ENCODE data around the gene ANK3. TPM values are rescaled to one million over a fixed set of nuclear protein-coding genes. Genes with fewer than 3 reads are reported as not detected.
A peak's percentile ranks its signal among the peaks of the same experiment; 100 is the strongest.

The ANK3 gene
- total RNA-seq, 4 donors from 2014 or later: 34.8 to 91.3 (median 56.7) TPM

DNA sequence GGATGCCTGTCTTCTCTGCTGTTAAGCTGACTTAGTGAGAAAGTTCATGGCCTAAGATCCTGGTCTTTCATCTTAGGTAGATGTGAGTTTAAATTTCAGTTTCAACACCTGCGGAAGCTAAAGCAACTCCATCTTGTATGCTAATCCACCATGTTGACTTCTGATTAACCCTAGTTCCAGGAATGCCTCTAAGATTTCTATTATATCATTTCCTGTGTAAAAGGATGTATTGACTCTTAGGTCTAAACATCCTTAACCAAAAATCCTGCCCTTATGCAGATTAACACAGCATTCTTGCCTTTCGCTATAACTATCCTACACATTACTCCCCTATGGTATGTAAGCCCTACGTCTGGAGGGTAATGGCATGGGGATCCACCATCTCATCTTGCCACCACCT is 388.9 kb downstream of the ANK3 start:
- intact Hi-C loops (cut with DNase I; ENCODE audit: low total_unique reads): no loop called here
- Histone ChIP-seq H3K27ac (no peak overlapping the region), H3K4me1 (peaks cover 0 to 2% of the 10 kb centered on the region in 2 donors), H3K27me3 (no peaks in the 10 kb centered on the region), H3K4me3 (no peak overlapping the region), H3K36me3 (no peaks in the 10 kb centered on the region), H3K9me3 (no peaks in the 10 kb centered on the region)
- no peak for DNase-seq
- TF ChIP-seq POLR2A (IDR thresholded peaks at IDR 0.05): no peak
- TF ChIP-seq, protein P1, sequence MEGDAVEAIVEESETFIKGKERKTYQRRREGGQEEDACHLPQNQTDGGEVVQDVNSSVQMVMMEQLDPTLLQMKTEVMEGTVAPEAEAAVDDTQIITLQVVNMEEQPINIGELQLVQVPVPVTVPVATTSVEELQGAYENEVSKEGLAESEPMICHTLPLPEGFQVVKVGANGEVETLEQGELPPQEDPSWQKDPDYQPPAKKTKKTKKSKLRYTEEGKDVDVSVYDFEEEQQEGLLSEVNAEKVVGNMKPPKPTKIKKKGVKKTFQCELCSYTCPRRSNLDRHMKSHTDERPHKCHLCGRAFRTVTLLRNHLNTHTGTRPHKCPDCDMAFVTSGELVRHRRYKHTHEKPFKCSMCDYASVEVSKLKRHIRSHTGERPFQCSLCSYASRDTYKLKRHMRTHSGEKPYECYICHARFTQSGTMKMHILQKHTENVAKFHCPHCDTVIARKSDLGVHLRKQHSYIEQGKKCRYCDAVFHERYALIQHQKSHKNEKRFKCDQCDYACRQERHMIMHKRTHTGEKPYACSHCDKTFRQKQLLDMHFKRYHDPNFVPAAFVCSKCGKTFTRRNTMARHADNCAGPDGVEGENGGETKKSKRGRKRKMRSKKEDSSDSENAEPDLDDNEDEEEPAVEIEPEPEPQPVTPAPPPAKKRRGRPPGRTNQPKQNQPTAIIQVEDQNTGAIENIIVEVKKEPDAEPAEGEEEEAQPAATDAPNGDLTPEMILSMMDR (IDR thresholded peaks at IDR 0.05): no peak

- H3K4me3 ChIP-seq: no peak overlapping the region
Observed at GRCh38 chr10:59997827-59998525, 391.7 kb downstream of the ANK3 start.

GRCh38 chr10:59995862-59996261 is 393.8 kb downstream of the ANK3 start:
- TF ChIP-seq, protein P1 (IDR thresholded peaks at IDR 0.05): no peak
- no peak for TF ChIP-seq POLR2A (IDR thresholded peaks at IDR 0.05)
- Histone ChIP-seq H3K36me3 (no peaks in the 10 kb centered on the region), H3K27me3 (no peaks in the 10 kb centered on the region), H3K9me3 (no peaks in the 10 kb centered on the region), H3K4me1 (peaks cover 0 to 3% of the 10 kb centered on the region in 2 donors), H3K27ac (peak overlapping the region in 1 of 2 donors; percentile 3), H3K4me3 (no peak overlapping the region)
- no peak for DNase-seq
- intact Hi-C loops (cut with DNase I; ENCODE audit: low total_unique reads): no loop called here

More at GRCh38 chr10:59997827-59998525, 391.7 kb downstream of the ANK3 start:
- no peak overlapping the region for H3K27ac ChIP-seq
- no peaks in the 10 kb centered on the region for H3K9me3 ChIP-seq
- TF ChIP-seq, protein P1 (IDR thresholded peaks at IDR 0.05): no peak
- no peak for TF ChIP-seq POLR2A (IDR thresholded peaks at IDR 0.05)
- H3K4me1 ChIP-seq: peaks cover 0 to 3% of the 10 kb centered on the region in 2 donors
- intact Hi-C loops (cut with DNase I; ENCODE audit: low total_unique reads): no loop called here
- DNase-seq: peak; percentile 16 to 28
- no peaks in the 10 kb centered on the region for H3K36me3 ChIP-seq
- H3K27me3 ChIP-seq: no peaks in the 10 kb centered on the region

- Histone ChIP-seq H3K27me3 (no peaks in the 10 kb centered on the region), H3K4me1 (peaks cover 0 to 3% of the 10 kb centered on the region in 2 donors), H3K36me3 (no peaks in the 10 kb centered on the region), H3K27ac (no peak overlapping the region), H3K9me3 (no peaks in the 10 kb centered on the region), H3K4me3 (no peak overlapping the region)
- TF ChIP-seq POLR2A (IDR thresholded peaks at IDR 0.05): no peak
- TF ChIP-seq, protein P1 (IDR thresholded peaks at IDR 0.05): no peak
- DNase-seq: no peak
- intact Hi-C loops (cut with DNase I; ENCODE audit: low total_unique reads): no loop called here
Observed at GRCh38 chr10:59993931-59994330, 395.7 kb downstream of the ANK3 start.

DNA sequence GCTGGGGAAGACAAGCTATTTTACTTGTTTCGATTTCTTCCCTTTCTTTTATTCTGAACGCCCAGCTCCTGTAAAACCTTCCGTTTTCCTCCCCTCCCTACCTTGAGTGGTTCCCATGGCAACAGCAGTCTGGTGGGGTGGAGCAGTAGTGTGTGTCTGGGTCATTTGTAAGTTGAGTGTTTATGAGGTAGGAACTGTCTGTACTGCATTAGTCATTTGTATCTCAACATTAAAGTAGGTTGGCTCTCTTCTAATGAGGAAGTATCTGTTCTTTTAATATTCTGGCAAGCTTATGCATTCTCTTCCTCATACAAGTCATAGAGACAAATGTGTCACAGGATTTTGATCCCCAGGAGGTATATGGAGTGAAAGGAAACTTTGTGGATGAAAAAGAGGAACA is 398.0 kb downstream of the ANK3 start:
- intact Hi-C loops (cut with DNase I; ENCODE audit: low total_unique reads): no loop called here
- H3K4me3 ChIP-seq: no peak overlapping the region
- H3K27me3 ChIP-seq: no peaks in the 10 kb centered on the region
- H3K9me3 ChIP-seq: no peaks in the 10 kb centered on the region
- TF ChIP-seq, protein P1 (IDR thresholded peaks at IDR 0.05): no peak
- TF ChIP-seq POLR2A (IDR thresholded peaks at IDR 0.05): no peak
- peak overlapping the region; percentile 11 to 28 for H3K27ac ChIP-seq
- no peaks in the 10 kb centered on the region for H3K36me3 ChIP-seq
- DNase-seq: peak; percentile 20 to 58
- peaks cover 0 to 3% of the 10 kb centered on the region in 2 donors for H3K4me1 ChIP-seq

Data from uterus (tissue), 4 donors.